Erythroblast (primary cell): ENCODE data around the gene WDFY2.
A peak's percentile ranks its signal among the peaks of the same experiment; 100 is the strongest.

Source experiments
- DNase-seq, 2 experiments: peaks; one replicate each; lab custom pipeline; 2025; lab: John Stamatoyannopoulos, UW
- GATA1 ChIP-seq: IDR thresholded peaks from 2 replicates; pipeline ENCODE4 v1.6.1; 2011; ENCODE audit warnings: low read depth, mild to moderate bottlenecking, control low read depth, low read length, moderate library complexity
- POLR2A ChIP-seq: IDR thresholded peaks from 2 replicates; pipeline ENCODE4 v1.6.1; 2011; ENCODE audit warnings: mild to moderate bottlenecking, low read length

Gene WDFY2

DNA sequence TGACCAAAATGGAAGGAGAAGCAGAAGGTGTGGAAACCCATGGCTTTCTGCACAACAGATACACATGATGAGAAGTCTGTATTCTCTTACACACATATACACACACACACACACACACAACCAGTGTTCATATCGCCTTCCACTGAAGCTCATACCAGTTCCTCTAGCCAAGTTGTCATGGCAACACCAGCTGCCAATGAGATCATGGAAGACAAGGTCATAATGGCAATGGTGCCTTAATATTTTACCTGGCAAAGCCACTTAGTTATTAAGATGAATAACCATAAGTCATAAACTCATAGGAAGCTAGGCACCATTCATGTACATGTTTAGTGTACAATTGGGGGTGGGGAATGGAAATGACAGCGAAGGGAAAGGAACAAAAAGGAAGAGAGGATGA, 222.3 kb downstream of the WDFY2 start:
- DNase-seq = peak; percentile 54 to 59
- TF ChIP-seq POLR2A (no peak), GATA1 (no peak)

DNA sequence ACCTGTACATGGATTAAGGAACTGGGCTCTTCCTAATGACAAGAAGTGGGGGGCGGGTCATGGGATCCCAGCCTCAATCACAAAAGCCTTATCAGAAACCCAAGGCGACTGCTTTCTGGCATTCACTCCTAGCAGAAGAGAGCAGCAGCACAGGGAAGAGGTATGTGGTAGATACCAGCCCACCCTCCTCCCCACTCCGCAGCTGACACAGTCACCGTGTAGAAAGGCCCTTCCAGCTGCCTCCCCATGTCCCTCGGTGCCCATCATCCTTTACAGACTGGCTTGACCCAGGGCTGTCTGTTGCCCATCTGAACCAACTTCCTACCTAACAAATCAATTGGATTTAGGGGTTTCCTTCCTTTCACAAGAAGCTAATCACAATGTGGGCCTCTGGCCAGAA, 222.8 kb downstream of the WDFY2 start:
- DNase-seq = peak; percentile 23 to 24
- TF ChIP-seq POLR2A (no peak), GATA1 (no peak)

DNA sequence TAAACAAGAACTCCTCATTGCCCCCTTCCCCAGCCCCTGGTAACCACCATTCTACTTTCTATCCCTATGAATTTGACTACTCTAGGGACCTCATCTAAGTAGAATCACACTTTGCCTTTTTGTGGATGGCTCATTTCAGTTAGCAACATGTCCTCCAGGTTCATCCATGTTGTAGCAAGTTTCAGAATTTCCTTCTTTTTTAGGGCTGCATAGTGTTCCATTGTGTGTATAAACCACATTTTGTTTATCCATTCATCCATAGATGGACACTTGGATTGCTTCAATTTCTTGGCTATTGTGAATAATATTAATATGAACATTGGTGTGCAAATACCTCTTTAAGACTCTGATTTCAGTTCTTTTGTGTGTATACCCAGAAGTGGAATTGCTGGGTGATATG, 224.5 kb downstream of the WDFY2 start:
- no peak for DNase-seq
- TF ChIP-seq POLR2A (no peak), GATA1 (no peak)

DNA sequence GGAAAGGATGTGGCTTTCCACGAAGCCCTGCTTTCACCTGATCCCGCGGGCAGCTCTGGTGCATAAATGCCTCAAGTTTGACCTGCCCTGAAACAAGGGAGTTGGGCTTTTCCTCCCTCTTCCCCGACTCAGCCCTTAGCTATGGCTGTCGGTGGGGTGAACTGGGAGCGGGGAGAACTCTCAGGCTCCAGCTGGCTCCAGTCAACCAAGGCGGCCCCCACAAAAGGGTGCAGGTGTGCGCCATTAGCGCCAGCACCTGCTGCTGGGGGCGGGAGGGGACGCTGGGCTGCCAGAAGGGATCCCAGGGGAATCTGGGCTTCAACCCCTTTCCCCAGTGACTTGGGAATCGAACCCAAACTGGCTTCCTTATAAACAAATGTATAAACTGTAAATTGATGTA, 226.8 kb downstream of the WDFY2 start:
- TF ChIP-seq GATA1 (no peak), POLR2A (no peak)
- no peak for DNase-seq

DNA sequence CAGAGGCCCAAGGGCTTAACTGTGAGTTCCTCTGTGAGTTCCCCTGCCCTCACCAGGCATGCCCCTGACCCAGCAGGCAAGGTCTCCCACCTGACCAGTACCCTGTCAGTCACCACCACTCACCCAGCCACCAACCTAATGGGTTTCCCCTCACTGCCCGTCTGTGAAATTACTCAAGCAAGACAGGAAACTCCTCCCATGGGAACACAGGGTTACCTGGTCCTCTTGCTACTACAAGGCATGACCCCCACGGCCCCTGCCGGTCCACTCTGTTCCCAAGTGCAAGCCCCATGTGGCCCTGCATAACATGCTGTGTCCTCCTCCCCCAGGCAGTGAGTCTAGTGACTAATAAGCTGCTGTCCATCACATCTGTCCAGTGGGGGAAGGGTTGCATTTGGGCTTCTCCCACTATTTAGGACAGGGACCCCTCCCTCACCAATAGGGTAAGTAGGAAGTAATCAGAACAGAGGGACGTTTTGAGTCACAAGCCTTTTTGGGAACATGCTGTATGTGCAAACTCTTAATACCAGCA, 227.7 kb downstream of the WDFY2 start:
- TF ChIP-seq POLR2A (no peak), GATA1 (no peak)
- DNase-seq = no peak

DNA sequence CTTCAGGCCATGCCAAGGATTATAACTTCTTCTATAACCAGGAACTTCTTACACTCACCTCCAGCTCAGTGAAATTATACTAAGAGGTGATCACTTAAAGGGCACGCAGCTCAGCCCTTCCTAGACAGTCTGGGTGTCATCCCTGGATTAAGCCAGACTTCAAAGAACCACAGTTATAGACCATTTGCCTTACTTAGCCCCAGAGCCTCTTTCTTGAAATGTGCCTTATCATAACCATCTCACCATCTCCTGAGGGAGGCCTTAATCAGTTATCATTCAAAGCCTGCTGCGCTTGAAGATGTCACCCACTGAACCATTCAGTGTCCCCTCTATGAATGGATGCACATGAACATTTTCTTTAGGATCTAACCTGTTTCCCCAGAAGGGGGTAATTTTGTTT, 229.8 kb downstream of the WDFY2 start:
- peak in 1 of 2 experiments; percentile 28 for DNase-seq
- TF ChIP-seq GATA1 = no peak
- TF ChIP-seq POLR2A = no peak

DNA sequence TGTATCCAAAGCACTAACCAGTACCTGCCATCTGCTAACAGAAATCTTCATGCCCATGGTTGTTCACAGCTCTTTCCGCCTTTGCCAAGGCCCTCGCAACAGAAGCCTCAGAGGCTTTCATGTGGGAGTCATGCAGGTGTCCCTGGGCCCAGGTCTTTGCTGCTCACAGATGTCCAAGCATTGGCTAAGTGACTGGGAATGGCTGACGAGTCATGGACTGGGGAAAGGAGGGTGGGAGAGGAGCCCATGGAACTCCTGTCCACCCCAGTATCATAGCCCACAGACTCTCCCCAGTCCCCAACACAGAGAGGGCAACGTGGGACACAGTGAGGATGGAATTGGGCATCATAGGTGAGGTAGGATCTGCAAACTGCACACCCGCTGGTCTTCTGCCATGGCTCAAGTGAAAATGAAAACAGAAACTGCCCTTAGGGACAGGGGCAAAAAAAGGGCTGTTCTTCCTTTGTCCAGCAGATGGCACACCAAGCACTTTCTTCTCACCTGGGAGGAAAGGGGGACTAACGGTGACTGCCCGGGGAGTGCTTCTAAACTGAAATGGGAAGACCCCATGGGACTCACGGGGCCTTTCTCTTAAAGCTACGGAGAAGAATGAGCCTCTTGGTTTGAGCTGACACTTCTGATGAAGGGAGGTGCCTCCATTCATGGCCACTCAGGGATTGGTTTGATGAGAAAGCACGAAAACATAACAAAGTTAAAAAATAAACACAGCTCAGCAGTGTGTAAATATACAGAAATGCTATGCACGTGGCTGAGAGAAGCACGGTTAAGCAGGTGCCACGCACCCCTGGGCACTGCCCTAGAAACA, 230.8 kb downstream of the WDFY2 start:
- peak; percentile 70 to 84 for DNase-seq

DNA sequence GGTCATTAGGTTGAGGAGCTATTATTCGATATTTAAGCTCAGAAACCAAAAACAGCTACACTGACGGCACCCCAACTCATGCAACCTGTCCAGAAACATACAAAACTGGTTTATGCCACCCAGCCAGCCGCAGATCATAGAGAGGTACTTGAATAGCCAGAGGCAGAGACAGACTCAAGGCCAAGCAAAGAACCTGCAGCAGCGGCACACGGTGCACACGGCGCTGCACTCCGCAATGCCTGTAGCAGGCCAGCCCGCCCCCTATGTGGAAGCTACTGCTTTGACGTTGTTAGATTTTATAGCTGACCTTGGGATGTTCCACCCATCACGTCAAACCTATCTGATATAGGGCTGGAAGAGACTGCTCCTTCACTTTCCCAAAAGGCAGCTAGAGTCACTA, 231.6 kb downstream of the WDFY2 start:
- TF ChIP-seq GATA1 (no peak), POLR2A (no peak)

More for the DNA sequence above, 230.8 kb downstream of the WDFY2 start:
- TF ChIP-seq POLR2A = no peak
- no peak for TF ChIP-seq GATA1

DNA sequence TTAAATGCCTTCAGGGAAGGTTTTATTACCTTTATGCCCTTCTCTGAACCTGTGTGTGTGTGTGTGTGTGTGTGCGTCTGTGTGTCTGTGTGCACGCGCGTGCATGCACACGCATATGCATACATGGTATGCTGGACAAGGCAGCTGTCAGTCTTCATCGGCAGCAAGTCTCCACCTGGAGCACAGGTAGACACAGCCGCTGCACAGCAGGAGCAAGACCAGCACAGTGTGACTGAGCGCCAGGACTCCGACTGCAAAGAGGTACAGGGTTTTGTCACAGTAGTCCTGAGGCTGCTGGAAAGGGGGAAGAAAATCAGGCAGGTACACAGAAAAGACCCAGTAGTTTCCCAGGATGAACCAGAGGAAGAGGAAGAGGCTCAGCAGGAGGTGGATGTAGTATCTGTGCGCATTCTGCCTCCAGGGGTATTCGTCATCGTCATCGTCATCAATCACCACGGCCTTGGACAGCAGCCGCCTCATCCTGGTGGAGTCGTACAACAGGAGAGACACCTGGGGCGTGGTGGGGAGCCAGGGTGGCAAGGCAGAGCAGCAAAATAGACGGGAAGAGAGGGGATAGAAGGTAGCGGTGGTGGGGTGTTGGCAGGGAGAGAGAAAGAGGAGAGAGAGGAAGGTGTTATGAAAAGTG, 232.5 kb downstream of the WDFY2 start:
- TF ChIP-seq POLR2A (no peak), GATA1 (no peak)
- DNase-seq = no peak

More for the DNA sequence above, 231.6 kb downstream of the WDFY2 start:
- DNase-seq = no peak
